ENCODE results near the gene FBP1.
A peak's percentile ranks its signal among the peaks of the same experiment; 100 is the strongest.

FBP1 gene

DNA sequence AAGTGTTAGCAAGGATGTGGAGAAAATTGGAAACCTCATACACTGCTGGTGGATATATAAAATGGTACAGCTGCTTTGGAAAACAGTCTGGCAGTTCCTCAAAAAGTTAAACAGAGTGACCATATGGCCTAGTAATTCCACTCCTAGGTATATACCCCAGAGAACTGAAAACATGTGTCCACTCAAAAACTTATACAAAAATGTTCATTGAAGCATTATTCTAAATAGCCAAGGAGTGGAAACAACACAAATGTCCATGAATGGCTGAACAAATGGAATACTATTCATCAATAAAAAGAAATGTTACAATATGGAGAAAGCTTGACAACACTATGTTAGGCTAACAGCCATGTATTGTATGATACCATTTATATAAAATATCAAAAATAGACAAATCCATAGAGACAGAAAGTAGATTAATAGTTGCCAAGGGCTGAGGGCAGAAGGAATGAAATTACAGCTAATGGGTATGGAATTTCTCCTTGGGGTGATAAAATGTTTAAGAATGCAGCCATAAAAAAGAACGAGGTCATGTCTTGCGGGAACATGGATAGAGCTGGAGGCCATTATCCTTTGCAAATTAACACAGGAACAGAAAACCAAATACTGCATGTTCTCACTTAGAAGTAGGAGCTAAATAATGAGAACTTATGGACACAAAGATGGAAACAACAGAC is 33.6 kb upstream of the FBP1 start:
- H3K4me1 Mint-ChIP-seq: peaks cover 23% of the 10 kb centered on the region
- H3K36me3 Mint-ChIP-seq (ENCODE audit: low read depth): no peaks in the 10 kb centered on the region
- TF ChIP-seq, protein P1, sequence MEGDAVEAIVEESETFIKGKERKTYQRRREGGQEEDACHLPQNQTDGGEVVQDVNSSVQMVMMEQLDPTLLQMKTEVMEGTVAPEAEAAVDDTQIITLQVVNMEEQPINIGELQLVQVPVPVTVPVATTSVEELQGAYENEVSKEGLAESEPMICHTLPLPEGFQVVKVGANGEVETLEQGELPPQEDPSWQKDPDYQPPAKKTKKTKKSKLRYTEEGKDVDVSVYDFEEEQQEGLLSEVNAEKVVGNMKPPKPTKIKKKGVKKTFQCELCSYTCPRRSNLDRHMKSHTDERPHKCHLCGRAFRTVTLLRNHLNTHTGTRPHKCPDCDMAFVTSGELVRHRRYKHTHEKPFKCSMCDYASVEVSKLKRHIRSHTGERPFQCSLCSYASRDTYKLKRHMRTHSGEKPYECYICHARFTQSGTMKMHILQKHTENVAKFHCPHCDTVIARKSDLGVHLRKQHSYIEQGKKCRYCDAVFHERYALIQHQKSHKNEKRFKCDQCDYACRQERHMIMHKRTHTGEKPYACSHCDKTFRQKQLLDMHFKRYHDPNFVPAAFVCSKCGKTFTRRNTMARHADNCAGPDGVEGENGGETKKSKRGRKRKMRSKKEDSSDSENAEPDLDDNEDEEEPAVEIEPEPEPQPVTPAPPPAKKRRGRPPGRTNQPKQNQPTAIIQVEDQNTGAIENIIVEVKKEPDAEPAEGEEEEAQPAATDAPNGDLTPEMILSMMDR (IDR thresholded peaks at IDR 0.05; ENCODE audit: unreplicated experiment in 3 of 3): no peak

GRCh38 chr9:94668928-94669729 is 29.8 kb upstream of the FBP1 start:
- Mint-ChIP-seq H3K27me3 (ENCODE audit: low read depth) (no peaks in the 10 kb centered on the region), H3K9me3 (no peaks in the 10 kb centered on the region), H3K4me1 (peaks cover 5% of the 10 kb centered on the region), H3K27ac (peak overlapping the region; percentile 4 to 16 (median 15)), H3K36me3 (ENCODE audit: low read depth) (no peaks in the 10 kb centered on the region), H3K4me3 (no peak overlapping the region)
- TF ChIP-seq, protein P1 (IDR thresholded peaks at IDR 0.05; ENCODE audit: unreplicated experiment in 3 of 3): peak; percentile 72 to 75 (median 74)

More for the DNA sequence above, 33.6 kb upstream of the FBP1 start:
- Mint-ChIP-seq H3K27ac (peak overlapping the region in 2 of 3 experiments; percentile 4 to 21), H3K4me3 (no peak overlapping the region), H3K27me3 (ENCODE audit: low read depth) (no peaks in the 10 kb centered on the region), H3K9me3 (no peaks in the 10 kb centered on the region)

- Mint-ChIP-seq H3K4me3 (no peak overlapping the region), H3K27me3 (ENCODE audit: low read depth) (no peaks in the 10 kb centered on the region)
Measured at GRCh38 chr9:94668418-94668927, 29.2 kb upstream of the FBP1 start.

DNA sequence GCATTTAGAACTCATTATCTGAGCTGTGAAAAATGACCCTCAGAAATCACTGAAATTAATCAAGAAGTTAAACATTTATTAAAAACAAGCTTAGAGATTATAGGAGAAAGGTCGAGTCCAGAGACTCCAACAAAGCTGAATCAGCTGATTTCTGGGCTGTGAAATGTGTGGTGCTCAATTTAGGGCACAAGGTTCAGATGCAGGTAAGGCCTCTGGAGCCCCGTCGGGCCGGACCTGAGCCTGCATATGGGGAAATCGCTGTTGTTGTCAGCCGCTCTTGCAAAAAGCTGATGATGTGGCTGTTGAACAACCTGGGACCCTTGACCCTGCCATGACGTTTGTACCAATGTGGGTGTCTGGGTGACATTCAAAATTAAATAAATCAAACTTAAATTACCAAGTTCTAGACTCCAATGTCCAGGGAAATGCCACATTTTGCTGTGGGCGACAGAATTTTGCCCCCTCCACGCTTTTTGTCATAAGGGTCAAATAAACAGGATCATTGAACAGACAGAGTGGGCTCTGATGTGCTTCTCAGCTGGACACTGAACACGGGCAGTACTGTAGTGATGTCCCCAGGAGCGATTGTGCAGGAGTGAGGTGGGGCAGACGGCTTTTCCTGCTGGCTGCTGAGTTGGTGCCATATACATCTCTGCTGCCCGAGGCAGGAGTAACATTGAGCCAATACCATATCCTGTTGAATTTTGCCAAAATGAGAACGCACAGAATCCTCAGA is 27.2 kb upstream of the FBP1 start:
- Mint-ChIP-seq H3K4me1 (peaks cover 5% of the 10 kb centered on the region), H3K9me3 (no peaks in the 10 kb centered on the region), H3K4me3 (no peak overlapping the region), H3K36me3 (ENCODE audit: low read depth) (no peaks in the 10 kb centered on the region), H3K27ac (peak overlapping the region in 2 of 3 experiments; percentile 54 to 79), H3K27me3 (ENCODE audit: low read depth) (no peaks in the 10 kb centered on the region)
- TF ChIP-seq, protein P1 (IDR thresholded peaks at IDR 0.05; ENCODE audit: unreplicated experiment in 3 of 3): no peak

More at GRCh38 chr9:94668418-94668927, 29.2 kb upstream of the FBP1 start:
- TF ChIP-seq, protein P1 (IDR thresholded peaks at IDR 0.05; ENCODE audit: unreplicated experiment in 3 of 3): no peak
- H3K4me1 Mint-ChIP-seq: peaks cover 5% of the 10 kb centered on the region
- H3K9me3 Mint-ChIP-seq: no peaks in the 10 kb centered on the region
- peak overlapping the region; percentile 4 to 16 (median 15) for H3K27ac Mint-ChIP-seq
- H3K36me3 Mint-ChIP-seq (ENCODE audit: low read depth): no peaks in the 10 kb centered on the region

DNA sequence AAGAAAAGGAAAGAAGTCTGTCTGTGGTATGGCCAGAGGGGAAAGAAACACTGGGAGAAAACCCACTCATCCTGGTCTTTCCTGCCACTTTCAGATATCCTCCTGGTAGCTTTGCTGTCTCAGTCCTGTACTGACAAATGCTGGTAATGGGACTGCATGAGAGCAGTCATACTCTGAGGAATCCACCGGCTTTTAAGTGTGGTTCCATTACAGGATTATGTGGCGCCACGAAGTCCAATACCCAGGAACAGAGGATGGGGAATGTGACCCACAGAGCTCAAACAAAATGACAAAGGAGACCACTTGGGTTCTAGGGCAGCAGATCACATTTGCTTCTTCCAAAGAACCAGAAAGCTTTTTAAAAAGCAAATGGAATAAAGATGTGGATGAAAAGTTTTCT is 26.3 kb upstream of the FBP1 start:
- Mint-ChIP-seq H3K4me3 (no peak overlapping the region), H3K4me1 (peaks cover 5% of the 10 kb centered on the region), H3K27me3 (ENCODE audit: low read depth) (no peaks in the 10 kb centered on the region), H3K9me3 (no peaks in the 10 kb centered on the region), H3K36me3 (ENCODE audit: low read depth) (no peaks in the 10 kb centered on the region), H3K27ac (peak overlapping the region in 2 of 3 experiments; percentile 13 to 79)
- TF ChIP-seq, protein P1 (IDR thresholded peaks at IDR 0.05; ENCODE audit: unreplicated experiment in 3 of 3): no peak
